HG03521 (cell line): ENCODE data around the gene WIPF1.

ENCODE experiments used
- ATAC-seq: cut with Tn5 transposase; IDR thresholded peaks from one replicate; pipeline ENCODE4 v1.9.1; 2021; ENCODE audit warnings: mild to moderate bottlenecking, moderate library complexity; ENCODE audit not compliant: unreplicated experiment

WIPF1 gene

DNA sequence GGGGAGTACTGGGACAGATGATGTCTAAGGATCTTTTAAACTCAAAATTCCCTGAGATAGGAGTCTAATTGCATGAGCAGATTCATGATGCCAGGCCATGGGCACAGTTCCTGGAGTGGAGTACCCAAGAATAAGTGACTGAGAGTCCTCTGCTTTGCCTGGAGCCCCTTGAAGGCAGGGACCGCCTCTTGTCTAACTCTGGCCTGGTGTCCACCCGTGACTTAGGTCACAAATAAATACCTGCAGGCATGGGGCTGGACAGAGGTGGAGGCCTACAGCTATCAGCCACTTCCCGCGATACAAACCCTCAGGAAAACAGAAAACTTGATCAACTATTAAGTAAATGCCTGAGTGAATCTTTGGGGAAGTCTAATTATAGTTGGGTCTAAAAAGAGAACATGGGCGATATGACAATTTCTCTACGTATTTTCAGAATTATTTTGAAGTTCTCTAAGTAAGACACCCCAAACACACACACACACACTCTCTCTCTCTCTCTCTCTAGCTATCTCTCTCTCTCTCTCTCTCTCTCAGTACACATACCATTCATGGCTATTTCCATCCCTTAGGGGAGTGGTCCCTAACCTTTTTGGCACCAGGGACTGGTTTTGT is 1.8 kb upstream of the WIPF1 start:
- no peak for ATAC-seq

DNA sequence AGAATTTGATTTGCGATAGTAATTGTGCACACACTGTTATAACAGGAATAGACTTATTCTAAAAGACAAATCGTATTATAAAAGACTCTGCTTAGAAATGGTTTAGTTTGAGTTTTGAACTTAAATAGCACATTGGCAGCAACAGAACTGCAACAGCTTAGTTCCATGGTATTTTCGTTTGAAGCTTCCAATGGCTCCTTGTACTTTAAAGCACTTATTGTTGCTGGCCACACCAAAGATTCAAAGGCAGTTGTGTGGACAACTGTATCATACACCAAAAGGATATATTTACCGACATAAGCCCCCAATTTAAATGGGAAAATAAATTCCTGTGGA is 627 bp downstream of the WIPF1 start:
- no peak for ATAC-seq

DNA sequence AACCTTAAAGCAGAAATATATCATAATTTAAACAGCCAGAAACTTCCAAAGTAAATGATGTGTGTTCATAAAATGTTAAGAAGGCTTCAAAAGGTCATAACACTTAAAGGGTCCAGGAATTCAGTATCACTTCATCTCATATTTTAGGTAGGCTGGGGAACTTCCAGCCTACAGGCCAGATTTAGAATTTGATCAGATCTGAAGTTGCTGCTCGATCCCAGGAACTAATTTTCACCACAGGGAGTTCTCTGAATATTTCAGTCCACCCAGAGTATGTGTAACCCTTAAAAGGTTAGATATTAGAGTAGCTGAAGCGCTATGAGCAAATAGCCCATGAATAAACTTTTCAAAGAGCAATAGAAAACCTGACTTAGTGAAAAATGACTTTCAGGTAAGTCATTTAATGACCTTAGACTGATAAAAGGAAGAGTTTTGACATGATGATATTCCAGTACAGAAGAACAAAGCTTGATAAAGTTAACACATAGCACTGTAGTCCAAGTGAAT is 1.7 kb downstream of the WIPF1 start:
- no peak for ATAC-seq

DNA sequence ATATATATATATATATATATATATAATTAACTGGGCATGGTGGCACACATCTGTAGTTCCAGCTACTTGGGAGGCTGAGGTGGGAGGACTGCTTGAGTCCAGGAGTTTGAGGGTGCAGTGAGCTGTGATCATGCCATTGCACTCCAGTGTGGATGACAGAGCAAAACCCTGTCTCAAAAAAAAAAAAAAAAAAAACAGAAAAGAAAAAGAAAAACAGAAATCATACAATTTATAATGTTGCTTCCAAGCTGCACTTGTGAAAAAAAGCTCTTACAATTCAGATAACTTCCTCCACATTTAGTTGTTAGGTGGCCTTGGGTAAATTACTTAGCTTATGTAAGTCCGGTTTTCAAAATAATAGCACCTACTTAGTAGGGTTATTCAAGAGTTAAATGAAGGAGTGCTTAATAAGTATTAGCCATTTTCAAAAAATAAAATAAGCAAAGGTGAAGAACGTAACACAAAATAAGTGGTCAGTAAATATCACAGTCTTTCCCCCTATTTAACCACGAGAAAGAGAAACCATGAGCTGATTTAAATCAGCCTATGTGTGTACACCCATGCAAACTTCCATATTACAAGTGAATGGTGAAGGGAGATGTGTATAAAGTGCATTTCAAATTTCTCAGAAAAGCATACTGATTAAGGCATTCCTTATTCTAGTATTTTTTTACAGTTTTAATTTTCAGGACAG is 2.3 kb downstream of the WIPF1 start:
- ATAC-seq, result no peak

DNA sequence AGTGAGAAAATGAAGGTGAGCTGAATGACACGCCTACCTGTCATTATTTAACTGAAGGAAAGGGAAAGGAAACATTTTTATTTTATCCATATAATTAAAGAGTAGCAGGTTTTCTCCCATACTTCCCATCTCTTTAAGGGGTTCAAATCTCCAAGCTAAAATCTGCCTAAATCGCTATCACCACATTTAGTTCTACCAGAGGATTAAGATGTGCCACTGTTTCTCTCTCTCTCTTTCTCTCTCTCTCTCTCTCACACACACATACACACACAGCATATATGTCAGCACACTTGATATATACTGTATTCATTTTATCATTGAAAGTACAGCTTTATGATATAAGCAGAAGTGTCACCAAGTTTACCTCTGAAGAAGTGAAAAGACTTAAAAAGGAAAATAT is 3.1 kb downstream of the WIPF1 start:
- no peak for ATAC-seq

DNA sequence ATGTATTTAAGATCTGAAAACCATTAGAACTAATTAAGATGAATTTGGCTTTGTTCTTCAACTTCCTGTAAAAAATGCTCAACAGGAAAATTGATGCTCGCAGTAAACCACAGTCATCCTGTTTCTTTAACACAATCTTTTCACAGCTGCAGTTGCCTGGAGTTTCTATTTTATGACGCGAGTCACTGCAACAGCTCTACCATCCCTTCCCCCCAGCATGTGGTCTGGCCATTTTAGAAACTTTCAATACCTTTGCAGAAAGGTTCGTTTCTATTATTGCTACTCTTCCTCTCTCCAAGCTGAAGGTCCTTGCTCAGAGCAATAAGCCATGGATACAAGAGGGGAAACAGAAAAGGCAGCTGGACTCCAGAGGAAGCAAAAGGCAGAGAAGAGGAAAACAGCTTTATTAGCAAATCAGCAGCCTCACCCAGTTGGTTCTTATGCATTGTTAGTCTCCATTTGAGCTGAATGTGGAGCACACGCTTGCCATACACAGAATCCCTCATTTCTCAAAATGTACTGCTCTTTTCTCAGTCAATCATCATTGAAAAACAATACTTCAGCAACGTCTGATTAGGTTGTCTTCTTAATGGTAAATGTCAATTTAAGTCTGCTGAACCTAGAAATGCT is 3.9 kb downstream of the WIPF1 start:
- ATAC-seq, result peak; percentile 55

DNA sequence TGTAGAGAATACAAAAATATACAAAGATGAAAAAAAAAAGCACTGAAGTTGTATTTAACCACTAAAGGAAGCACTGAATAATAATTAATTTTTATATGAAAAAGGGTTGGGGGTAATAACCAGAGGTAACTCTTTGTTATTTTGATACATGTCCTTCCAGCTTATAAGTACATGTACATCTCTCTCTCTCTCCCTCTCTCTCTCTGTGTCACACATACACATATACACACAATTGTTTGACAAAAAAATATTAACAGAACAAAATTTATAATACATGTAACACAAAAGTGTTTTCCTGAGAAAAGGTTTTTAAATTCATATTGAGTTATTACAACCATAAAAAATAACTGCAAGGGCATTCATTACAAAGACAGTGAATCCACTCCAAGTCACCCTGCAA is 4.6 kb downstream of the WIPF1 start:
- no peak for ATAC-seq

DNA sequence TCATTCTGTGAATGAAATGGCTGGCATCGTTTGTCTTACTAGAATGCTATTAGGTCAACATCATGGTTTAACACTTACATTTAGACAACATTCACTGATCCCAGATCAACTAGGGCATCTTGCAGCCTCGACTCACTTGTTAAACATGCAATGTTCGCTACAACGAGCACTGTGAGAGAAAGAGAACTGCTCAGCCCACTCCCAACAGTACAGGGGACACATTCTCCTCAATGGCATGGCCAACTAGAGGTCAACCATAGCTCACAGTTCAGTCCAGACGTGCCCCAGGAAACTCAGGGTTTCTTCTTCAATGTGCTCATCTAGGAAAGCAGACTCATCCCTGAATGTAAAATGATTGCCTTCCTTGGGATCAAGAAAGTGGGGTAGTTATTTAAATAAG is 5.9 kb downstream of the WIPF1 start:
- ATAC-seq, result no peak

DNA sequence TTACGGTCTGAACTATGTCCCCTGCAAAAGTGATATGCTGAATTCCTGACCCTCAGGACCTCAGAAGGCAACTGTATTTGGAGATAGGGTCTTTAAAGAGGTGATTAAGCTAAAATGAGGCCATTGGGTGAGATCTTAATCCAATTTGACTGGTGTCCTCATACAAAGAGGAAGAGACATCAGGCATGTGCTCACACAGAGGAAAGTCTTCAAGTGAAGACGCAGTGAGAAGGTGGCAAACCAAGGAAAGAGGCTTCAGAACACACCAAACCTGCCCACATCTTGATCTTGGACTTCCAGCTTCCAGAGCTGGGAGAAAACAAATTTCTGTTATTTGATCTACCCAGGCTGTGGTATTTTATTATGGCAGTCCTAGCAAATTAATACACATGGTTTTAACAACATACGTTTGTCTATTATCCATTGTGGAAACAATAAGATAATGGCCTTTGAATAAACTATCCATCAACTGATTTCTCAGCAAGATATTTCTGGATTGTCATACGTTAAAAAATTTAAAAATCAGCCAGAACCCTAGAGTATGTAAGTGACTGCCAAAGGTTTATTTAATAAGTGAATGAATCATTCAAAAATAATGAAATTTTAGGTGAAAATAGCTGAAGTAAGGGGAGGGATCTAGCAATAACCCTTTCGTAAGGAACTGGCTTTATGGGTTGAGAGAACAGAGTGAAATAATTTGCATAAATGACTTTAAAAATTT is 6.5 kb downstream of the WIPF1 start:
- no peak for ATAC-seq

DNA sequence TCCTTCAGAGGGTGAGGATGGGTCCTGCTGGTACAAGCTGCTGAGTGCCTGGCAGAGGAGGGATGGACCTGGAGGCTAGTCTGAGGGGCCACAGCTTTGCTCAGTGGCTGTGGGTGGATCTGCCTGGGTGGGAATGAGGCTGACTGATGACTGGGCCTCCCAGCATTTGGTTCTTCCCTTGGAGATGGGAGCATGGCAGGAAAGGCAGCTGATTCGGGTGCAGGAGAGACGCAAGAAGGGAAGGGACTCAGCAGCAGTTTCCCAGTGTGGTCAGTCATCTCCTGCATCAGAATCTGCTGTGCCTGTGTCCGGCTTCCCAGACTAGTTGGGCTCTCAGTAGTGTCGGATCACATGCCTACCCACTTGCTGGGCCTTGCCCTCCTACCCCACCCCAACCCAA is 7.3 kb downstream of the WIPF1 start:
- no peak for ATAC-seq

DNA sequence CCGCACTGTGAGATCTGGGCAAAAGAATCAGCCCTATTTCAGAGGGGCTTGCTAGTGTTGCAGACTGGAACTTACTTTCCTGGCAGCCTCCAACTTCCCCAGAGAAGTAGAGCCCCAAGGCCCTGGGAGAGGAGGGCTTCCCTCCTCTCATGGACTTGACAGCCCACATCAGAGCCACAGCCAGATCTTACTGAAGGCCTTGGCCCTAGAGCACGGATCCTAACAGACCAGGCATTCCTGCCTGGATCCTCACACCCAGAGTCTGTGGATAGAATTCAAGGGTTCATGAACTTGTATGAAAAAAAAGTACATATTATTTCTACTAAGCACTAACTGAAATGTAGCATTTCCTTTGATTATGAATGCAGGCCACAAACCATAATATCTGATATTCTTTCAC is 8.3 kb downstream of the WIPF1 start:
- ATAC-seq, result no peak

DNA sequence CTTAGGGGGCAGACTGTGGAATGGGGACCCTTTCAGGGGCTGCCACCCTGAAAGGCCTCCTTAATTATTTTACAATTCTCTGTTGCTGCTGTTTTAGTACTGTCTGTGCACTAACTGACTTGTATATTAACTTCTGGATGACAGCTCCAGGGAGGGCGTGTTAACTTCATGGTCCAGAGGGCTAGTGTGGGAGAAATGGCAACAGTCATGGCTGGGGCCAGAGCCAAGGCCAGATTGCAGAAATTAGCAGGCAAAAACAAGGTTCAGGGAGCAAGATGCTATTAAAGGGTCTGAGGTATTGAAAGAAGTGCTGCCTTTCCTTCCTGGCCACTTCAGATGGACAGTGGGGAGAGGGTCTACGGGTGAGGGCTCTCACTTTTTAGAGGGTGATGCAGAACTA is 9.1 kb downstream of the WIPF1 start:
- ATAC-seq, result no peak

DNA sequence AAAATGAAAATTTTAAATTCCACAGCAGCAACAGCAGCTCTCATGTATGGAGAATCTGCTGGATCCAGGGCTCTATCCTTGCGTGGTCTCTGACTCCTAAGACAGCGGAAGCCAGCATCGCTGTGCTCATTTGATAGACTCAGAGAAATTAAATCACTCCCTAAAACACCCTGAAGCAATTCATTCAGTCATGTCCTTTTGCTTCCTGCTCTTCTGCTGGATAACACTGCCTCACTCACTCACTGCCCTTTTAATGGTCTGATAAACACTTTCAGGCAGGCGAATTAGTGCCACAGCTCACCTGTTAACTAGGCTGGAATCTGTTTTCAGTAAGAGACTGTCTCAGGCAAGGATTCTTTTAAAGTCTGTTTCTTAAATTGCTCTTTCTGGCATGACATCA is 10.0 kb downstream of the WIPF1 start:
- no peak for ATAC-seq

DNA sequence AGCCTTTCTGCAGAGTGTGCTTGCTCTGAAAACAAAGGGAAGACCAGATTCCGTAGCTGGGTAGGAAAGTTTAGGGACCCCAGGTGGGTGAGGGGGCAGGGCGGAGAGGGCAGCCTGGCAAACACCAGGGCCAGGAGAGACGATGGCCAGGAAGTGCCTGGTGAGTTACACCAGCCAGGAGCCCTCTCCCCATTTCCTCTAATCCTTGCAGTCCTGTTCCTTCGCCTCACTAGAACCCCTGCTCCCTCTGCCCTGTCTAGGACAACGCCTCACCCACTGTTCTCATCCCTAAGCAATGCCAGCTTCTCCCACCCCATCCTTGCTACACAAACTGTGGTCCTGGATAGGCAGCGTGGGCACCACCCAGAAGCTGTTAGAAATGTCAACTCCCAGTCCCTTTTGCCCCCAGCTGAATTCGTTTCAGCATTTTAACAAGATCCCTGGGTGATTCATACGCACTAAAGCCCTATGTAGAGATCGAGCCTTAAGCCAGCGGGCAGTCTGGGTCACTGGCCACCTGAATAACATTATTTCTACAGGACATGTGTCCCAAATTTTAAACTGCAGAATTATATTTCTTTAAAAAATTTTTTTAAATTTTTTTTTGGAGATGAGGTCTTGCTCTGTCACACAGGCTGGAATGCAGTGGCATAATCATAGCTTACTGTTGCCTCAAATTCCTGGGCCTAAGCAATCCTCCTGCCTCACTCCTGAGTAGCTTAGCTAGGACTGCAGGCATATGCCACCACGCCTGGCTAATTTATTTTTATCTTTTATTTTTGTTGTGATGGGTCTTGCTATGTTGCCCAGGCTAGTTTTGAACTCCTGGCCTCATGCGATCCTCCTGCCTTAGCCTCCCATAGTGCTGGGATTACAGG is 10.9 kb downstream of the WIPF1 start:
- no peak for ATAC-seq

DNA sequence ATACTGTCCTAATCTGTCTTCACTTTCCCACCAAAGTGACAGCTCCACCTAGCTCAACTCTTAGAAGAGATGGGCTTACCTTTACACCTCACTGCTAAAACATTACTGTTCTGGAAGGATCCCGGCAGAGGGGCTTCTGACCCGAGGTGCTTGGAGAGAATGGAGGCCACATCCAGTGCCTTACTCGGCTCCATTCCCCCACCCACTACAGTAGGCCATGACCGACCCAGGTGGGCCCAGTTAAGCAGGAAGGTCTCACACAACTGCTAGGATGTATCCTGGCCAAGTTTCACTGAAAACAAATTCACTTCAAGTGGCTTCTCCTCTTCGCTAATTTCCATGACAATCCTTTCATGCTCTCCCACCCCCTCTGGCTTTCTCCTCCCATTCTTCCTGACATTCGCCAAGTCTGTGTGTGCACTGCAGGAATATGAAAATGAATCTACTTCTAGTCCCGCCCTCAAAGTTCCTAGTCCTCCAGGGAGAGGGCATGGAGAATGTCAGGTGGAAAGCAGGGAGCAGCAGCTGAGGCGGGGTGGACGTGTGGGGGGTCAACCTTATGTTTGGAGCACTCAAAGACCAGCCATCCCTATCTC is 11.8 kb downstream of the WIPF1 start:
- no peak for ATAC-seq

DNA sequence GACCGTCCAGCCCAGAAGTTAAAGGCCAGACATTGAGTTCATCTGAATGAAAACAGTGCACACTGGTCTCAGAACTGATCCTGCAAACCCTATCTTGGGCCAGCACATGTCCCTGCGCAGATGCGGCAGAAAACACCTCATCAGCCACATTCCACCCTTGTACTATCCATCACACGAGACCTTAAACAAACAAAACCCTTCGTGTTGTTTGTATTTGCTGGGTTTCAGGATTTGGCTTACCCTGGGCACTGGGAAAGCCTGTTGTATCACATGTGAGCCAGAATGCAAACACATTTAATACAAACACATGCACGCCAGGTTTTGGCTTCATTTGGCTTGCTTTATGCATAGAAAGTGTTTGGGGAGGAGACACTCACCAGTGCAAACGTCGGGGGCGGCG is 12.5 kb downstream of the WIPF1 start:
- no peak for ATAC-seq

DNA sequence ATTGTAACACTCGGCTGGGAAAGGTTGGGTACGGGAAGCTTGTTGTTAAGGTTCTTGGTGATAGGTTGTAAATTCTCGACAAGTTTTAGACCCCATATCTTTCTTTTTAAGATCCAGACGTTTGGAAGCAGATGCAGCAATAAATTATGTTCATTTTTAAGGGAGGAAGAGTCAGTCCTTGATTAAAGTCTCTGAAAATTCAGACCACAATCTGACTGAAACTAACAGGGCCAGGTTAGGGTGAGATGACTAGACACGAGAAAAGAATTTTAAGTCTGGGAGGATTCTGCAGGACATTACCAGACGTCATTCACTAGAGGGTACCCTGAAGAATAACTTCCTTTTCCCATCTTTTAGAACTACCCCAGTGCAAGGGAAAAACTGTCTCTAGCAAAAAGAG is 16.1 kb downstream of the WIPF1 start:
- ATAC-seq, result no peak

DNA sequence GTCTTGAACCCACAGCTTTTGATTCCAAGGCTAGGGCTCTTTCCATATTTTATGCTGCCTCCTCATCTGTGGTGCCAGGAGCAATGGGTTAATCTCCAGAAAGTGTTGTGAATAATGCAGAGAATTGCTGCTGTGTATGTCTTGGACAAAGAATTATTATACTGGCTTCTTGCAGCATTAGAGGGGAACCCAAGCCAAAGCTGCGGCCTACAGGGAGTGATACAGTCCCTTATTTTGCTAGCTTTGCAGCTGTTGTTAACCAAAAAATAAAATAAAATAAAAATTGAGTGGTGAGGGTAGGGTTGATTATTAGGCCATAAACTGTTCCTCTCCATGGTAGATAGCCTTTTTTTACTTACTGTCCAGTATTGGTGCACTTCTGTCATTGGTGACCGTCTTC is 16.7 kb downstream of the WIPF1 start:
- no peak for ATAC-seq

DNA sequence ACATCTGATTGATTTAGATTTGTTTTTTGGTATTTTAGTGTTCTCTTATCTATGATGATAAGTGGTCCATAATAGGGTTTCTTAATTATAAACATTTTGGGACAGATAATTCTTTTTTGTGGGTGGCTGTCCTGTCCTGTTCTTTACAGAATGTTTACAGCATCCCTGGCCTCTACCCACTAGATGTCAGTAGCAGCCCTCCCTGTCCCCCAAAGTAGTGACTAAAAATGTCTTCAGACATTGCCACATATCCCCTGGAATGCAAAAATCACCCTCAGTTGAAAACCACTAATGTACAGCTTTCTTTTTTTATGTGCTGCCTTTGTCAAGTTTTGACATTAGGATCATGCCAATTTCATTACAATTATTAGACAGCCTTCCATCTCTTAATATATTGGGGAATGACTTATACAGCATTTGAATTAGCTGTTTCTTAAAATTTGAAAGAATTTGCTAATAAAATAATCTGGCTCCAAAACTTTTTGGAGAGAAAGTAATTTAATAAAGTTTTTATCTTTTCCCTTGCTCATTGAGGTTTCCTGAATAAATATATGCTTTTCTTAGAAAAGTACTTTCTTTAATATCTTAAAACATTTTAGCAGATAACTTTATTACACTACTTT is 19.5 kb downstream of the WIPF1 start:
- no peak for ATAC-seq

DNA sequence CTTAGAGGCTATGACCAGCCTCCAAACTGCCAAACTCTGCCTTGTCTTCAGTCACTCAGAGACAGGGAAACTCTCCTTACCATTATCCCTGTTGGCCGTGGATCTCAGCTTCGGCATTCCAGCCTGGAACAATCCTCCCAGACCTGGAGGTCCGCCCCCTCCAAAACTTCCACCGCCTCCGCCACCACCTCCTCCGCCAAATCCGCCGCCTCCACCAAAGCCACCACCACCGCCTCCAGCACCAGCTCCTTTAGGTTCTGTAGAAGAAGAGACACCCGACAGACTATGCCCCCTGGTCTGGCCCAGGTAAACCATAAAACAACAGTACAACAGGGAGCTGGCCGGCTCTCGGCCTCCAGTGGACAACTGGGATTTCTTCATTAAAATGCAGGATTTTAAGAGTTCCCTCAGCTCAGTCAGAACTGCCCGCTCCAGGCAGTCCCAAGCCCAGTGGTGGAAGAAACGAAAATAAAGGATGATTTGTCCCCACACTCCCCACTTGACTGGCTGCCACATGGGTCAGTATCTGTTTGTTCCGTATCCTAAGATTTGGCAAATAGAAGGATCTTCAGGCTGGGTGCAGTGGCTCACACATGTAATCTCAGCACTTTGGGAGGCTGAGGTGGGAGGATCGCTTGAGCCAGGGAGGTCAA is 22.4 kb downstream of the WIPF1 start:
- no peak for ATAC-seq
